ENCODE measurements around the gene KBTBD4. TPM values are rescaled to one million over a fixed set of nuclear protein-coding genes. Genes with fewer than 3 reads are reported as not detected.
A peak's percentile ranks its signal among the peaks of the same experiment; 100 is the strongest.

The KBTBD4 gene
- total RNA-seq, 1 experiment from 2014 or later = 13.2 TPM

GRCh38 chr11:47577460-47578041 lies 1.2 kb downstream of the KBTBD4 start:
- no peak for DNase-seq (ENCODE audit: low read depth, low spot score)
- peak overlapping the region; percentile 80 for H3K4me2 ChIP-seq (ENCODE audit: low read length)
- peaks cover 71% of the 10 kb centered on the region for H3K79me2 ChIP-seq (ENCODE audit: insufficient read depth, low read length)
- BruUV-seq (replicated peaks) = no TSS peak
- H2AFZ ChIP-seq (ENCODE audit: low read depth, low read length, poor library complexity, severe bottlenecking) = no peak overlapping the region
- peak overlapping the region; percentile 76 for H3K27ac ChIP-seq (ENCODE audit: low read depth, low read length)
- ChIA-PET CTCF (no interaction called here), RAD21 (ENCODE audit: low non-redundant PET in 1 of 2, low total read pairs in 2 of 2, uncharacterized antibody in 2 of 2, unreplicated experiment in 2 of 2) (interaction anchor here in 1 of 2 experiments (0.6 kb wide), 1 partner anchor 24 kb away, joined by 3 read pairs; no protein-coding TSS in a partner anchor), POLR2A (no interaction called here)
- H3K9me3 ChIP-seq (ENCODE audit: control insufficient read depth in 1 of 2, insufficient read depth in 1 of 2, low read depth in 1 of 2, low read length in 2 of 2) = no peaks in the 10 kb centered on the region
- intact Hi-C loops (cut with micrococcal nuclease) = no loop called here
- peaks cover 30 to 44% of the 10 kb centered on the region in 2 experiments for H3K36me3 ChIP-seq (ENCODE audit: control insufficient read depth in 1 of 2, insufficient read depth in 2 of 2, low read length in 2 of 2)
- H4K20me1 ChIP-seq (ENCODE audit: insufficient read depth) = no peaks in the 10 kb centered on the region
- H3K4me3 ChIP-seq (replicated peaks in 1 of 2; ENCODE audit: low read depth in 1 of 2, low read length in 2 of 2) = peak overlapping the region; percentile 90 to 100
- H3K9me2 ChIP-seq (ENCODE audit: insufficient read depth) = no peaks in the 10 kb centered on the region
- no peak for TF ChIP-seq CEBPB (IDR thresholded peaks at IDR 0.05; ENCODE audit: low read depth)
- no peak for TF ChIP-seq SRF (IDR thresholded peaks at IDR 0.05; ENCODE audit: low read depth)
- TF ChIP-seq SIN3A (IDR thresholded peaks at IDR 0.05; ENCODE audit: low read depth) = no peak
- no peak for TF ChIP-seq FOSL1 (IDR thresholded peaks at IDR 0.05; ENCODE audit: low read depth)
- TF ChIP-seq RAD21 (IDR thresholded peaks at IDR 0.05; ENCODE audit: low read depth) = no peak
- no peak for TF ChIP-seq ZNF274 (IDR thresholded peaks at IDR 0.05; ENCODE audit: low read depth, low read length)
- no peak for TF ChIP-seq ATF3 (IDR thresholded peaks at IDR 0.05)
- no peak for TF ChIP-seq JUND (IDR thresholded peaks at IDR 0.05)
- no peak for TF ChIP-seq REST (IDR thresholded peaks at IDR 0.05; ENCODE audit: low read depth)
- TF ChIP-seq ELF1 (IDR thresholded peaks at IDR 0.05; ENCODE audit: borderline replicate concordance, low read depth) = no peak
- no peak for TF ChIP-seq CTCF (IDR thresholded peaks at IDR 0.05 in 2 of 3, conservative IDR thresholded peaks at IDR 0.05 in 1 of 3; ENCODE audit: borderline replicate concordance in 1 of 3, insufficient read depth in 1 of 3, low read depth in 2 of 3, low read length in 2 of 3)
- TF ChIP-seq EZH2phosphoT487 (IDR thresholded peaks at IDR 0.05; ENCODE audit: borderline replicate concordance) = no peak
- no peak for TF ChIP-seq SP1 (IDR thresholded peaks at IDR 0.05; ENCODE audit: low read depth)
- no peak for TF ChIP-seq ZBTB33 (IDR thresholded peaks at IDR 0.05; ENCODE audit: extremely low read depth, insufficient replicate concordance, low read length)
- TF ChIP-seq EZH2 (IDR thresholded peaks at IDR 0.05) = no peak
- TF ChIP-seq EGR1 (IDR thresholded peaks at IDR 0.05; ENCODE audit: low read depth) = no peak
- no peak for TF ChIP-seq CBX3 (IDR thresholded peaks at IDR 0.05; ENCODE audit: low read depth)
- TF ChIP-seq POLR2A (IDR thresholded peaks at IDR 0.05; ENCODE audit: borderline replicate concordance, extremely low read depth, insufficient read depth, insufficient read length) = no peak
- no peak for TF ChIP-seq MAX (IDR thresholded peaks at IDR 0.05)
- TF ChIP-seq YY1 (IDR thresholded peaks at IDR 0.05; ENCODE audit: extremely low read depth, insufficient replicate concordance, low read depth, low read length) = no peak
- H3K4me1 ChIP-seq (ENCODE audit: control insufficient read depth in 1 of 2, insufficient read depth in 2 of 2, low read length in 2 of 2) = peaks cover 10 to 25% of the 10 kb centered on the region in 2 experiments
- no peak for ATAC-seq
- no peaks in the 10 kb centered on the region for H3K27me3 ChIP-seq (ENCODE audit: insufficient read depth, low read length)
- H3K9ac ChIP-seq (ENCODE audit: low read length) = peak overlapping the region; percentile 88

Measured in HCT116 (cell line).